CD14-positive monocyte (primary cell): Measurements from ENCODE around the gene DIRAS1. TPM values are rescaled to one million over a fixed set of nuclear protein-coding genes. Genes with fewer than 3 reads are reported as not detected.

Experiments
- DNase-seq, 3 donors: peaks; one replicate each; pipeline ENCODE4 v3.0.0-alpha.2; 2011 to 2022
- H2AFZ ChIP-seq: 2 replicates; pipeline ENCODE4 v1.6.0; 2012; ENCODE audit warnings: mild to moderate bottlenecking, low read depth, low read length, inconsistent platforms; ENCODE audit not compliant: insufficient read depth, poor library complexity, severe bottlenecking
- H3K27ac ChIP-seq, 2 donors: 1 replicate in 1 of 2; 2 replicates in 1 of 2; pipeline ENCODE4 v1.5.1; 2012 to 2013; ENCODE audit warnings: low read length in 2 of 2, control low read depth in 1 of 2, inconsistent platforms in 1 of 2, low read depth in 1 of 2, mild to moderate bottlenecking in 1 of 2
- H3K27me3 ChIP-seq, 2 donors: one replicate each; pipeline versions ENCODE4 v1.6.0 to v1.6.1; 2011 to 2013; ENCODE audit warnings: low read length in 2 of 2; ENCODE audit not compliant: control insufficient read depth in 2 of 2, insufficient read depth in 2 of 2
- H3K36me3 ChIP-seq, 2 donors: replicated peaks in 1 of 2; 1 replicate in 1 of 2; 2 replicates in 1 of 2; pipeline versions ENCODE4 v1.5.1 to v1.6.1; 2012 to 2013; ENCODE audit warnings: low read length in 2 of 2, control low read depth in 1 of 2, inconsistent platforms in 1 of 2, mild to moderate bottlenecking in 1 of 2; ENCODE audit not compliant: insufficient read depth in 2 of 2, control insufficient read depth in 1 of 2
- H3K4me1 ChIP-seq, 2 donors: 1 replicate in 1 of 2; 2 replicates in 1 of 2; pipeline versions ENCODE4 v1.5.1 to v1.6.1; 2012 to 2013; ENCODE audit warnings: low read length in 2 of 2, control low read depth in 1 of 2, inconsistent platforms in 1 of 2, mild to moderate bottlenecking in 1 of 2, moderate library complexity in 1 of 2; ENCODE audit not compliant: insufficient read depth in 2 of 2, control insufficient read depth in 1 of 2
- H3K4me2 ChIP-seq: replicated peaks from 2 replicates; pipeline ENCODE3; 2012; ENCODE audit warnings: low read length, moderate library complexity, mild to moderate bottlenecking; ENCODE audit not compliant: poor library complexity, severe bottlenecking; ENCODE audit errors: extremely low read depth
- H3K4me3 ChIP-seq, 3 experiments: fragments of 200-600 bp in 1 of 3; sonication (generic) in 1 of 3; replicated peaks in 1 of 3; 1 replicate in 2 of 3; 2 replicates in 1 of 3; pipeline ENCODE4 v1.5.1; 2011 to 2013; ENCODE audit warnings: low read length in 3 of 3, mild to moderate bottlenecking in 3 of 3, control low read depth in 2 of 3, low read depth in 2 of 3, inconsistent platforms in 1 of 3, moderate library complexity in 1 of 3
- H3K79me2 ChIP-seq: 2 replicates; pipeline ENCODE4 v1.6.0; 2012; ENCODE audit warnings: mild to moderate bottlenecking, control low read depth, inconsistent platforms, low read length, moderate library complexity; ENCODE audit not compliant: insufficient read depth
- H3K9ac ChIP-seq: 2 replicates; pipeline ENCODE4 v1.6.0; 2017; ENCODE audit warnings: low read length, mild to moderate bottlenecking; ENCODE audit not compliant: insufficient read depth, poor library complexity, severe bottlenecking
- H3K9me3 ChIP-seq, 2 donors: replicated peaks in 1 of 2; 1 replicate in 1 of 2; 2 replicates in 1 of 2; pipeline versions ENCODE4 v1.5.1 to v1.6.1; 2012 to 2013; ENCODE audit warnings: low read length in 2 of 2, control low read depth in 1 of 2; ENCODE audit not compliant: control insufficient read depth in 1 of 2, insufficient read depth in 1 of 2
- H4K20me1 ChIP-seq: 2 replicates; pipeline ENCODE4 v1.6.0; 2012; ENCODE audit warnings: mild to moderate bottlenecking, low read length, control low read depth, moderate library complexity; ENCODE audit not compliant: insufficient read depth
- H3K27ac Mint-ChIP-seq, 7 donors: one replicate each; pipeline ENCODE4 v1.8.0; 2020; ENCODE audit warnings: mild to moderate bottlenecking in 7 of 7, mixed read lengths in 7 of 7, moderate library complexity in 6 of 7, inconsistent platforms in 2 of 7
- H3K27me3 Mint-ChIP-seq, 3 donors: one replicate each; pipeline ENCODE4 v1.8.0; 2021 to 2022; ENCODE audit warnings: low read depth in 3 of 3, mild to moderate bottlenecking in 3 of 3, mixed read lengths in 3 of 3, moderate library complexity in 3 of 3, inconsistent platforms in 1 of 3
- H3K36me3 Mint-ChIP-seq, 2 donors: one replicate each; pipeline ENCODE4 v1.8.0; 2020; ENCODE audit warnings: mixed read lengths in 2 of 2, inconsistent platforms in 1 of 2, mild to moderate bottlenecking in 1 of 2
- H3K4me1 Mint-ChIP-seq: one replicate; pipeline ENCODE4 v1.8.0; 2020; ENCODE audit warnings: mild to moderate bottlenecking, mixed read lengths
- H3K4me3 Mint-ChIP-seq, 2 donors: one replicate each; pipeline ENCODE4 v1.8.0; 2020; ENCODE audit warnings: mild to moderate bottlenecking in 2 of 2, mixed read lengths in 2 of 2, moderate library complexity in 1 of 2
- H3K9me3 Mint-ChIP-seq, 7 donors: one replicate each; pipeline ENCODE4 v1.8.0; 2020 to 2022; ENCODE audit warnings: mixed read lengths in 7 of 7, mild to moderate bottlenecking in 6 of 7, moderate library complexity in 6 of 7, inconsistent platforms in 2 of 7
- WGBS: methylation state at CpG from one replicate; pipeline ENCODE4 v1.1.5; 2013; ENCODE audit warnings: missing lambda C conversion rate; ENCODE audit not compliant: insufficient coverage; 5-methylcytosine and 5-hydroxymethylcytosine counted together
- intact Hi-C, 2 donors: fragments of 100-400 bp; cut with micrococcal nuclease; formaldehyde crosslinking; loops; one replicate each; pipeline versions ENCODE4 v1.15.0 to v1.15.1; 2023
- polyA plus RNA-seq, 3 donors: library from polyadenylated mRNA; depleted of rRNA in 1 of 3; unstranded in 2 of 3; stranded (reverse) in 1 of 3; fragments of 300-500 nt in 2 of 3; fragments of >200 nt in 1 of 3; fragmentation: Illumina TruSeq in 2 of 3; gene quantifications; 1 replicate in 2 of 3; 2 replicates in 1 of 3; pipeline ENCODE4 v1.2.3, GENCODE V29; 2012 to 2021
- TF ChIP-seq, protein P1 (sequence below): fragments of 200-600 bp; IDR thresholded peaks from one replicate; pipeline ENCODE4 v1.8.0; 2022; ENCODE audit warnings: antibody characterized with exemption, mild to moderate bottlenecking

Gene DIRAS1
- polyA plus RNA-seq, 3 donors = 0.04 TPM; not detected in 2

DNA sequence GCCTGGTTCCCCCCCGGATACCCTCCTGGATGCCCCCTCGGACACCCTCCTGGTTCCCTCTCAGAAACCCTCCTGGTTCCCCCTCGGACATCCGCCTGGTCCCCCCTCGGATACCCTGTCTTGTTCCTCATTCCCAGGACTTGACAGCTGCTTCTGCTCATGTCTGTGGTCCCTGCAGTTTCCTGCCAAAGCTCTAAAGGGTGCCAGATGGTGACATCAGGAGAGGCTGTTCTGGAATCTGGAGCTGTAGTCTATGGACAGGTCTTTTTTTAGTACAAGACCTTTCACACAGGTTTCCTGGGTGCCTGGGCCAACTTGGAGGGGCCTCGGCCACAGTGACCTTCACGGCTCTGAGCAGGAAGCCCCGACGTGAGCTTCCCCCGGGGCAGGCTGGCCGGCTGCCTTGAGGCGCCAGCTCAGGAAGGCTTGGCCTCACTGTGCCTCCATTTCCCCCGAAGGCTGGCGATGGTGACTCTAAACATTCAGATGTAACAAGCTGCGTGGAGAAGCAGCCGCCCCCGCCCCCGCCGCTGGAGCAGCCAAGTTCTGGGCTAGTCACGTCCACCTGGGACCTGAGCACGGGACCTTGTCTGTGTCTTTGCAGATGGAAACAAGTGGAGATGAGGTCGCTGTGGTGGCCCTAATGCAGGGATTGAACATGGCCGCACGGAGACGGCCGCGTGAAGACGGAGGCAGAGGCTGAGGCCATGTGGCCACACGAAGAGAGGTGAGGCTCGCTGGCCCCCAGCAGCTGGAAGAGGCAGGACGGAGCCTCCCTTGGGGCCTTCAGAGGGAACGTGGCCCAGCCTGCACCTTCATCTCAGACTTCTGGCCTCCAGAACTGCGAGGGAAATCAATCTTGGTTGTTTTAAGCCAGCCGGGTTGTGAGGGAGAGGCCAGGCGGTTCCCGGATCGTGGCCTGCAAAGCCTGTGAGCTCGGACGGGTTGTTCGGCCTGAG, 49.2 kb upstream of the DIRAS1 start:
- Histone ChIP-seq H3K27me3 (no peaks in the 10 kb centered on the region), H3K9ac (peak overlapping the region; percentile 12), H3K4me3 (peak overlapping the region in 1 of 3 experiments; percentile 1), H3K79me2 (peaks cover 54% of the 10 kb centered on the region), H2AFZ (no peak overlapping the region), H3K4me1 (peaks cover 23 to 26% of the 10 kb centered on the region in 2 donors), H4K20me1 (peaks cover 51% of the 10 kb centered on the region), H3K36me3 (peaks cover 39 to 45% of the 10 kb centered on the region in 2 donors), H3K4me2 (peak overlapping the region; percentile 24), H3K27ac (peak overlapping the region; percentile 1 to 49), H3K9me3 (no peaks in the 10 kb centered on the region)
- TF ChIP-seq, protein P1, sequence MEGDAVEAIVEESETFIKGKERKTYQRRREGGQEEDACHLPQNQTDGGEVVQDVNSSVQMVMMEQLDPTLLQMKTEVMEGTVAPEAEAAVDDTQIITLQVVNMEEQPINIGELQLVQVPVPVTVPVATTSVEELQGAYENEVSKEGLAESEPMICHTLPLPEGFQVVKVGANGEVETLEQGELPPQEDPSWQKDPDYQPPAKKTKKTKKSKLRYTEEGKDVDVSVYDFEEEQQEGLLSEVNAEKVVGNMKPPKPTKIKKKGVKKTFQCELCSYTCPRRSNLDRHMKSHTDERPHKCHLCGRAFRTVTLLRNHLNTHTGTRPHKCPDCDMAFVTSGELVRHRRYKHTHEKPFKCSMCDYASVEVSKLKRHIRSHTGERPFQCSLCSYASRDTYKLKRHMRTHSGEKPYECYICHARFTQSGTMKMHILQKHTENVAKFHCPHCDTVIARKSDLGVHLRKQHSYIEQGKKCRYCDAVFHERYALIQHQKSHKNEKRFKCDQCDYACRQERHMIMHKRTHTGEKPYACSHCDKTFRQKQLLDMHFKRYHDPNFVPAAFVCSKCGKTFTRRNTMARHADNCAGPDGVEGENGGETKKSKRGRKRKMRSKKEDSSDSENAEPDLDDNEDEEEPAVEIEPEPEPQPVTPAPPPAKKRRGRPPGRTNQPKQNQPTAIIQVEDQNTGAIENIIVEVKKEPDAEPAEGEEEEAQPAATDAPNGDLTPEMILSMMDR = no peak
- Mint-ChIP-seq H3K36me3 (peaks cover 23 to 41% of the 10 kb centered on the region in 2 donors), H3K27ac (peak overlapping the region in 6 of 7 donors; percentile 25 to 56 (median 36)), H3K4me1 (peaks cover 18% of the 10 kb centered on the region), H3K27me3 (peaks cover 0 to 2% (median 2%) of the 10 kb centered on the region in 3 donors), H3K9me3 (peaks cover 0 to 2% (median 0%) of the 10 kb centered on the region in 7 donors), H3K4me3 (peak overlapping the region in 1 of 2 donors; percentile 46)
- WGBS = 61% methylated on average over 35 of the region's 40 CpGs
- intact Hi-C loops = no loop called here
- DNase-seq = peak; percentile 23 to 42 (median 28)

DNA sequence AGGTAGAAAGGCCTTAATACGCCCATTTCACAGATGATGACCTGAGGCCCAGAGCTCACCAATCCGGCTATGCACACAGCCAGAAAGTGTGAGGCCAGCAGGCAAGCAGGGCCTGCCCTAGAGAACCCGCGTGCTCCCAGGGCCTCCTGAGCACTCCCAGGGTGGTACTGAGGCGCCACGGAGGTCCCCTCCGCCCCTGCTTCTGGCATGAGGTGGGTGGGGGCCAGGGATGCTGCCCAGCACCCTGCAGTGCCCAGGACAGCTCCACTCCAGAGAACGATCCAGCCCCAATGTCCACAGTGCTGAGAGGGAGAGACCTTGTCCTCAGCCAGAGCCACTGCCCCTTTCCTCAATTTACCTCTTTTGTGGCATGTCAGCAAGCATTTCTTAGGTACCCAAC, 48.0 kb upstream of the DIRAS1 start:
- DNase-seq = no peak
- Mint-ChIP-seq H3K36me3 (peaks cover 25 to 49% of the 10 kb centered on the region in 2 donors), H3K27me3 (peaks cover 0 to 2% (median 0%) of the 10 kb centered on the region in 3 donors), H3K27ac (peak overlapping the region in 2 of 7 donors; percentile 4 to 35), H3K9me3 (peaks cover 0 to 2% (median 0%) of the 10 kb centered on the region in 7 donors), H3K4me1 (peaks cover 12% of the 10 kb centered on the region), H3K4me3 (no peak overlapping the region)
- H3K27ac ChIP-seq = no peak overlapping the region
- intact Hi-C loops = no loop called here
- TF ChIP-seq, protein P1 = no peak
- H3K9me3 ChIP-seq = no peaks in the 10 kb centered on the region
- peaks cover 46 to 57% of the 10 kb centered on the region in 2 donors for H3K36me3 ChIP-seq
- H4K20me1 ChIP-seq = peaks cover 43% of the 10 kb centered on the region
- peaks cover 43% of the 10 kb centered on the region for H3K79me2 ChIP-seq
- H3K4me2 ChIP-seq = no peak overlapping the region
- no peak overlapping the region for H2AFZ ChIP-seq
- no peak overlapping the region for H3K4me3 ChIP-seq
- H3K27me3 ChIP-seq = no peaks in the 10 kb centered on the region
- peaks cover 14 to 15% of the 10 kb centered on the region in 2 donors for H3K4me1 ChIP-seq
- no peak overlapping the region for H3K9ac ChIP-seq
- WGBS = 93% methylated on average over 8 of the region's 8 CpGs
